OCI-M2 (cell line): ENCODE data around the gene NPIPA7.
"Not testable (repeated sequence)": the region's sequence is repeated elsewhere in the genome, so short reads cannot be mapped to it uniquely, and the experiment has no call there.

ENCODE experiments used
- DNase-seq: peaks from one replicate; lab custom pipeline; 2025; ENCODE audit not compliant: unreplicated experiment; lab: John Stamatoyannopoulos, UW

Gene NPIPA7

DNA sequence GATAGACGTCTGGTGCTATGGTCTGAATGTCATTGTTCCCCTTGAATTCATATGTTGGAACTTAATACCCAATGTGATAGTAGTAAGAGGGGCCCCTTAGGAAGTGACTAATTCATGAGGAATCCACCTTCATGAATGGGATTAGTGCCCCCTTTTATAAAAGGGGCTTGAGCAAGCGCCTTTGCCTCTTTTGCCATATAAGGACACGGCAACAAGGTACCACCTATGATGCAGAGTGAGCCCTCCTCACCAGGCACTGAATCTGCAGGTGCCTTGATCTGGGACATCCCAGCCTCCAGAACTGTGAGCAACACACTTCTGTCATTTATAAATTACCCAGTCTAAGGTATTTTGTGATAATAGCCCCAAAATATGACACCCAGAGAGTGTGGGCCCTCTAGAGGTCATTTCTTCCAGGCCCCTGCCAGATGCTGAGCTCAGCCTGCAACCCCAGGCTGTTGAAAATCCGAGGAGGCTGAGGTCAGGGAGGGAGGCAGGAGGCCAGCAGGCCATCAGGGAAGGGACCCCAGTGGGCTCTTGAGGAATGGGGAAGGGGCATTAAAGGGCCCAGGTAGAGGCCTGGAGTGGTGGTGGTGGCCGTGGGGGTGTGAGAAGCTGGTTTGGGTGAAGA lies 39.1 kb downstream of the NPIPA7 start:
- not testable (repeated sequence) for DNase-seq

DNA sequence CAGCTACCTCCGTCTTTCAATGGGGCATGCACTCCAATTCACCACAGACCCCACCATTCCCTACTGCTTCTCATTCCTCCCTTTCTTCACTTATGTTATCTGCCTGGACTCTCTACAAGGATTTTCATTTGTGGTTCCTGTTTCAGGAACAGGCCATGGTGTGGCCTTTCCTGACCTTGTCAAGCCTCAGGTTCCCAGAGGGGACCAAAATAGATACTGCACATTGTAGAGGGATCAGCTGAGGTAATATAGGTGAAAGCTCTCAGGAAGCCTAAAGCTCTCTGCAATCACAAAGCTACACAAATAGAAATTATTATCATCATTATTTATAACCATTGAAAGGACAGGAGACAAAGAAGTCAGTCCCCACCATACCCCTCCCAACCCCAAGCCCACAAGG lies 41.6 kb downstream of the NPIPA7 start:
- DNase-seq: not testable (repeated sequence)

DNA sequence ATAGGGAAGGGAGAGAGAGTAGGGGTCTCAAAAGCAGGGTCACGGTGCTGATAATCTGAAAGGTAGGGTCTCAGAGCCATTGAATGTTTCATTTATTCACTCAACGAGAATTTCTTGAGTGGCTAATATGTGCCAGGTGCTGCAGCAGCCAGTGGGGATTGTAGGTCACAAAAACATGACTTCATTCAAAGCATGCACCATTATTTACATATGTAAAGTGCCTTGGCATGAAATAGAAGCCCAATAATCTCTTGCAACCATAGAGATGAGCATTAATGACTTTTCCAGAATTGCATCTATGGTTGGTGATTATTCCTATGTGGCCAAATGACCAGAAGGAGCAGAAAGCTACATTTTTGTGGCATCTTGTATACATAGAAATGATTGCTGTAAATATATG lies 46.2 kb downstream of the NPIPA7 start:
- not testable (repeated sequence) for DNase-seq

DNA sequence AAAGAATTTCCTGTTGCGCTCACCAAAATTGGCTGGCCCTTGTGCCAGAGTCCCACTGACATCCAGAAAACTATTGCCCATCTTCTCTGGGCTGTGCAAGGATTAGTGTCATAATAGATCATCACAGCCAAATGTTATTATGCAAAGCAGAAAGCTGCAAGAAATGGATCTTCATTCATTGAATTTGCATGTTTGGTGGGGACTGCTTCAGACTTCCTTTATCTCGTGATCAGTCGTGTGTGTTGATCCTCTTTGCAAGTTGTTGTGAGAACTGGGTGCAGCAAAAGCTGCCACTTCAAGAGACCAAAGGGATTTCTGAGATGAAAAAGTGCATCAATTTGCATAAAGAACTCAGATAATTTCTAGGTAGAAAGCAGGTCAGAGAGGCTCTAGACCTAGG lies 52.2 kb downstream of the NPIPA7 start:
- DNase-seq: not testable (repeated sequence)

DNA sequence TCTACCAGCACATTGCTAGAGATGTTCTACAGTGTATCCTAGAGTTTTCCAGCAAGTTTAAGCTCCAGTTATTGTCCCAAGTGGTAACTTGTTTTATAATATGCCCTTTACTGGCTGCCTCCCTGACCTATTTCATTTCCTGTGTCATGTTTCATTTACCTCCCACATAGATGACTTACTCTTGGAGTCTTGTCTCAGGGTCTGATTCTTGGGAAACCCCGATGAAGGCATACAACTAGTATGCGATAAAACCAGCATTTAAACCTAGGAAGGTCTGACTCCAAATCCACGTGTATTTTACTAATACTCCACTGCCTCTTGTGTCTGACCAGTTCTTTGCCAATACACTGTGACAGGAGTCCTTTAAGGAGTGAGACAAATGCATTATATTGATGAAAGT lies 55.8 kb downstream of the NPIPA7 start:
- DNase-seq: not testable (repeated sequence)

DNA sequence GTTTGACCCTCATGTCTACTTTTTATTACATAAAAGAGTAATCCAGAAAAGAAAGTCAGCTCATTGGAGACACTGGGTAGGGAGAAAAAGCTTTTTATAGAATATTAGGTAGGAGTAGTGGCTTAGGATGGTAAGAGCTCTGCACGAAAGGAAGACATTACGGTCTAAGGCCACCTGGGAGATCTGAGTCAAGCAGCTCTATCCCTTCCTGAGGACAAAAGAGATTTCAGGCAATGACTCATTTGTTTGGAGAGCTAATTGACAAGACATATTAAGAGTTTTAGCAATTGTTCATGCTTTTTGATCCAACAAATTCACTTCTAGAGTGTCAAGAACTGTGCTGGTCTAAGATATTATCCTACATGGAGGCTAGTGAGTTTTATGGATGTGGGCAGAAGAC lies 62.5 kb downstream of the NPIPA7 start:
- not testable (repeated sequence) for DNase-seq
